Measurements from ENCODE around the gene ITPRIPL2.

Gene ITPRIPL2

DNA sequence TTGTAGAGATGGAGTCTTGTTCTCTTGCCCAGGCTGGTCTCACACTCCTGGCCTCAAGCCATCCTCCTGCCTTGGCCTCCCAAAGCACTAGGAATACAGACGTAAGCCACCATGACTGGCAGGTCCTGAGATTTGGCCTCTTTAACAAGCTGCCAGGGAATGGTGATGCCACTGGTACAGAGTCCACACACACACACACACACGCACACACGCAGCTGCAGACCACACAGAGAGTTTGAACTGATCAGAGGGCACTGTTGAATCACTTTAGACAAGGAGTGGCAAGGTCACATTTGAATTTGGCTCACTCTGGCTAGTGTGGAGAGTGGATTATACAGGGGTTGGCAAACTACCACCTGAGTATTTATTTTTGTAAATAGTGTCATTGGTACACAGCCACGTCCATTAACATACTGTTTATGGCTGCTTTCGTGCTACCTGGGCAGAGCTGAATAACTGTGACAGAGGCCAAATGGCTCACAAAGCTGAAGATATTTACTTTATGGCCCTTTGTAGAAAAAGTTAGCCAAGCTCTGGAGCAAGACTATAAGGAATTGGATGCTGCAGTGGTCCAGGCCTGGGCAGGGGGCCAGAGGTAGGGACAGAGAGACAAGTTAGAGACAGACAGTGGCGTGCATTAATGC is 9.9 kb downstream of the ITPRIPL2 start:
- Histone ChIP-seq H3K36me3 (ENCODE audit: control insufficient read depth, insufficient read depth, low read length) (no peaks in the 10 kb centered on the region), H3K27ac (ENCODE audit: low read length) (no peak overlapping the region), H3K4me1 (ENCODE audit: control insufficient read depth, insufficient read depth, low read length) (no peaks in the 10 kb centered on the region), H3K4me3 (ENCODE audit: low read length) (no peak overlapping the region), H3K9me3 (ENCODE audit: control insufficient read depth, insufficient read depth, low read length) (no peaks in the 10 kb centered on the region), H3K27me3 (ENCODE audit: control insufficient read depth, insufficient read depth, low read length) (no peaks in the 10 kb centered on the region)
- WGBS (ENCODE audit: insufficient coverage, insufficient read length), result no CpG with 5 or more reads among the region's 6 CpGs
- DNase-seq (ENCODE audit: low read depth, low spot score), result no peak

GRCh38 chr16:19126300-19126699 is 12.5 kb downstream of the ITPRIPL2 start:
- Histone ChIP-seq H3K27me3 (ENCODE audit: control insufficient read depth, insufficient read depth, low read length) (no peaks in the 10 kb centered on the region), H3K4me3 (ENCODE audit: low read length) (no peak overlapping the region), H3K9me3 (ENCODE audit: control insufficient read depth, insufficient read depth, low read length) (no peaks in the 10 kb centered on the region), H3K36me3 (ENCODE audit: control insufficient read depth, insufficient read depth, low read length) (no peaks in the 10 kb centered on the region), H3K4me1 (ENCODE audit: control insufficient read depth, insufficient read depth, low read length) (no peaks in the 10 kb centered on the region; the same call in 1 of the 2 replicates), H3K27ac (ENCODE audit: low read length) (no peak overlapping the region)
- no peak for DNase-seq (ENCODE audit: low read depth, low spot score)

DNA sequence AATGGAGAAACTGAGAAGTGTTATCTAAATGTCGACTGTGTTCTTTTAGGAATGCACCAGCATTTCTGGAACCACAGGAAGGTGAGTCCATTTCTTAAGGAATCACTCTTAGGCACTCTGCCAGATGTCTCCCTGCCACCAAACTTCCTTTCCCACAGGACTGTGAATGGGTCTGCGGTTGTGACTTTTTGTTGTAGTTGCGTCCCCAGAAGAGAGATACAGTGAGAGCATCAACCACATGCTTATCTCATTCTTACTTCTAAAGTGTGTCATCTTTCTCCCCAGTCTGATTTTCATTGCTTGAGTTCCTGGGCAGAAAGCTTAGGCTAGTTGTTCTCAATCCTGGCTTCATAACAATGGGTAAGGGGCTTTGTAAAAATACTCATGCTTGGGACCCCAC is 13.4 kb downstream of the ITPRIPL2 start:
- no peaks in the 10 kb centered on the region; the same call in 1 of the 2 replicates for H3K4me1 ChIP-seq (ENCODE audit: control insufficient read depth, insufficient read depth, low read length)
- no peaks in the 10 kb centered on the region for H3K36me3 ChIP-seq (ENCODE audit: control insufficient read depth, insufficient read depth, low read length)
- no peaks in the 10 kb centered on the region for H3K27me3 ChIP-seq (ENCODE audit: control insufficient read depth, insufficient read depth, low read length)
- no peak for DNase-seq (ENCODE audit: low read depth, low spot score)
- no peak overlapping the region for H3K27ac ChIP-seq (ENCODE audit: low read length)
- H3K9me3 ChIP-seq (ENCODE audit: control insufficient read depth, insufficient read depth, low read length), result no peaks in the 10 kb centered on the region
- no peak overlapping the region for H3K4me3 ChIP-seq (ENCODE audit: low read length)
- WGBS (ENCODE audit: insufficient coverage, insufficient read length), result no CpG with 5 or more reads among the region's 3 CpGs

- no CpG with 5 or more reads among the region's 3 CpGs for WGBS (ENCODE audit: insufficient coverage, insufficient read length)
- Histone ChIP-seq H3K4me3 (ENCODE audit: low read length) (no peak overlapping the region), H3K9me3 (ENCODE audit: control insufficient read depth, insufficient read depth, low read length) (no peaks in the 10 kb centered on the region), H3K27me3 (ENCODE audit: control insufficient read depth, insufficient read depth, low read length) (no peaks in the 10 kb centered on the region), H3K27ac (ENCODE audit: low read length) (no peak overlapping the region), H3K36me3 (ENCODE audit: control insufficient read depth, insufficient read depth, low read length) (no peaks in the 10 kb centered on the region), H3K4me1 (ENCODE audit: control insufficient read depth, insufficient read depth, low read length) (no peaks in the 10 kb centered on the region; the same call in 1 of the 2 replicates)
- DNase-seq (ENCODE audit: low read depth, low spot score), result no peak
Measured at GRCh38 chr16:19127674-19128131, 13.9 kb downstream of the ITPRIPL2 start.

DNA sequence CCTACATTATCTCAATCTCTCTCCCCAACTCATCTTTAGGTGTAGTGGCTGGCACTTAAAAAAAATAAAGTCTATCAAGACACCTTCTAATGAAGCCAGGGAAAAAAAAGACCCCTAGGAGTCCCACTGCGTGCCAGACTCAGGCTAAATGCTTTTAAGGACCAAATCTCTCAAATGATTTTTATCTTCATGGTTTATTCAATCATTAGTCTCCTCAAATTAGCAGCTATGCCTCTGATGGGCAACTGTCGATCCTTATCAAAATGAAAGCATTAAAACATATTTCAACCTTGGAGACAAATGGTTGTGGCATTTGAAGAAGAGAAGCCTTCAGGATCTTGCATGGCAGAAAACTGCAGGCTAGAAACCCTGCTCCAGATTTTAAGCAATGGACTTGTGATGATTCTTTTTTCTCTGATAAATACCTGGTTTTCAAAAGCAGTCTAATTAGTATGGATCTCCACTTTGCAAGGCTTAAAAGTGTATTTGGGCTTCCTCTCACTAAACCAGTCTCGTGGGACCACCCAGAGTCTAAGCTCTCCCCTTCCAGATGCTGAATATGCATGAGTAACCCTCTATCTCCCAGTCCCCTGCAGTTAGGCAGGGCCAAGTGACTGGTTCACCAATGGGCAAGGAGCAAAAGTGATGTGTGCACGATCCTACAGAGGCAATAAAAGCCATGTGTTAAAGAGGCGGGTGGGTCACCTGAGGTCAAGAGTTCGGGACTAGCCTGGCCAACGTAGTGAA is 14.9 kb downstream of the ITPRIPL2 start:
- no peak for DNase-seq (ENCODE audit: low read depth, low spot score)
- no CpG with 5 or more reads among the region's 7 CpGs for WGBS (ENCODE audit: insufficient coverage, insufficient read length)
- no peaks in the 10 kb centered on the region; the same call in 1 of the 2 replicates for H3K4me1 ChIP-seq (ENCODE audit: control insufficient read depth, insufficient read depth, low read length)

DNA sequence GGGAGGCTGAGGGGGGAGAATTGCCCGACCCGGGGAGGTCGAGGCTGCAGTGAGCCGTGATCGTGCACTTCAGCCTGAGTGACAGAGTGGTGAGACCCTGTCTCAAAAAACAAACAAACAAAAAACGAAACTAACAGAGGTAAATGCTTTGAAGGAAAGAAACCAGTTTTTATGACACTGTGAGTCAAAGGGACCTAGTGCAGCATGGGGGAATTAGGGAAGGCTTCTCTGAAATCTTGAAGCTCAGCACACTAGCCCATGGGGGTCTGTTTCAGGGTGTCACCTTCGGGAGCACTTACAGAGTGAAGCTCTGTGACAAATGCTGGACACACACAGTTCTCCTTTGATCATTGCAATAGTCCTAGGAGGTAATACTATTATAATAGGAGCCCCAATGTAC is 16.6 kb downstream of the ITPRIPL2 start:
- no peak for DNase-seq (ENCODE audit: low read depth, low spot score)
- H3K4me1 ChIP-seq (ENCODE audit: control insufficient read depth, insufficient read depth, low read length), result no peaks in the 10 kb centered on the region; the same call in 1 of the 2 replicates
- H3K36me3 ChIP-seq (ENCODE audit: control insufficient read depth, insufficient read depth, low read length), result no peaks in the 10 kb centered on the region
- no peak overlapping the region for H3K27ac ChIP-seq (ENCODE audit: low read length)
- no peaks in the 10 kb centered on the region for H3K27me3 ChIP-seq (ENCODE audit: control insufficient read depth, insufficient read depth, low read length)
- H3K4me3 ChIP-seq (ENCODE audit: low read length), result no peak overlapping the region
- H3K9me3 ChIP-seq (ENCODE audit: control insufficient read depth, insufficient read depth, low read length), result no peaks in the 10 kb centered on the region
- no CpG with 5 or more reads among the region's 7 CpGs for WGBS (ENCODE audit: insufficient coverage, insufficient read length)

More for the DNA sequence above, 14.9 kb downstream of the ITPRIPL2 start:
- Histone ChIP-seq H3K27me3 (ENCODE audit: control insufficient read depth, insufficient read depth, low read length) (no peaks in the 10 kb centered on the region), H3K9me3 (ENCODE audit: control insufficient read depth, insufficient read depth, low read length) (no peaks in the 10 kb centered on the region), H3K36me3 (ENCODE audit: control insufficient read depth, insufficient read depth, low read length) (no peaks in the 10 kb centered on the region), H3K27ac (ENCODE audit: low read length) (no peak overlapping the region), H3K4me3 (ENCODE audit: low read length) (no peak overlapping the region)

DNA sequence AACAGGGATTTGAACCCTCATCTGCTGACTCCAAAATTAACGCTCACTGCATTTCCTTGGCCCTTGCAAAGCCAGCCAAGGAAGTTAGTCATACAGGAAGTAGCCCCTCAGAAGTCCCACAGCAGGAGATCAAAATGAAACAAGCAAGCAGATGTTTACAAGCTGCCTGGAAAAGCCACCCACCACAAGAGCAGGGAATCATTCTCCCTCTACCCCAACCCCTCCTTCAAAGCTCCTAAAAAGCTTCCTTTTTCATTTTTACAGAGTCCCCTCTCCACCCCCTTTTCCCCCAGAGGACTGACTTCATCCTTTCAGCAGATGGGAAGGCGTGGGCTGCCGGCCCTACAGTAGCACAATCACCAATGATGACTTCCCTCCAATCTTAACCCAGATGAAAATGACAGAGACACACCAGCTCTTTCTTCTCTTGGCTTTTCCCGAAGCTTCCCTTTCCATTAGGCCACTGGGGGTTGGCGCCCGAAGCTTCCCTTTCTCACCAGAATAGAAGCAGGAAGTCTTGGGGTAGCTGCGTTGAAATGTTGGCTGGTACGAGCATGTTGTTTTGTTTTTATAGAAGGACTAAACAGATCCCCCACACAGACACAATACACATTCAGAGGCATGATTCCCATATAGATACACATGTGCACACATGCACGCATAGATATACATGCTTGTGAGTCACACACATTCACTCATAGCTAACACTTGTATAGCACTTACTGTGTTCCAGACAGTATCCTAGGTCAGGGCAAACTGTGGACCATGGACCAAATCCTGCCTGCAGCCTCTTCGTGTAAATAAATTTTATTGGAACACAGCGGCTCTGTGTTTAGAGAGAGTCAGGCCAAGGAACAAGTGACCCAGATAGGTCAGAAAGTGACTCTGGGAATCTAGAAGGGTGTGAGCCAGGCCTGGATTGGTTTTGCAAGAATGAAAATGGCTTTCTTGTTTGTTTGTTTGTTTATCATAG is 17.4 kb downstream of the ITPRIPL2 start:
- no peak for DNase-seq (ENCODE audit: low read depth, low spot score)
- no peaks in the 10 kb centered on the region for H3K27me3 ChIP-seq (ENCODE audit: control insufficient read depth, insufficient read depth, low read length)
- H3K36me3 ChIP-seq (ENCODE audit: control insufficient read depth, insufficient read depth, low read length), result no peaks in the 10 kb centered on the region
- H3K4me3 ChIP-seq (ENCODE audit: low read length), result no peak overlapping the region
- no CpG with 5 or more reads among the region's 11 CpGs for WGBS (ENCODE audit: insufficient coverage, insufficient read length)
- no peaks in the 10 kb centered on the region; the same call in 1 of the 2 replicates for H3K4me1 ChIP-seq (ENCODE audit: control insufficient read depth, insufficient read depth, low read length)
- H3K27ac ChIP-seq (ENCODE audit: low read length), result no peak overlapping the region
- H3K9me3 ChIP-seq (ENCODE audit: control insufficient read depth, insufficient read depth, low read length), result no peaks in the 10 kb centered on the region

DNA sequence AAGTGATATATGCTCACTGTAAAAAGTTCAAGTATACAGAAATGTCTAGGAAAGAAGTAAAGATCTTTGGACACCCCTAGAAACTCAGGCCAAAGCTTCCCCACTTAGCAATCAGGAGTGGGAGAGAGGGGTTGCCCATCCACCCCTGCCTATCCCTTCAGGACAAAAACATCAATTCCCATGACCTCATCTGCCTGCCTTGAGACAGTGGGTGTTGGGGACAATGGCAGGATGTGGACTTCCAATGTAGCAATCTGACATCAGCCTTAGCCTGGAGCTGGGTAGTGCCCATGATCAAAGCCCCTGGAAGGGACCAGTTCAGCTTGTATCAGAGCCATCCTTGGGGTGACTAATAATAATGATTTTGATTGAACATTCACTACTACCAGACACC is 18.1 kb downstream of the ITPRIPL2 start:
- no peak overlapping the region for H3K27ac ChIP-seq (ENCODE audit: low read length)
- H3K4me3 ChIP-seq (ENCODE audit: low read length), result no peak overlapping the region
- H3K4me1 ChIP-seq (ENCODE audit: control insufficient read depth, insufficient read depth, low read length), result no peaks in the 10 kb centered on the region; the same call in 1 of the 2 replicates
- no peaks in the 10 kb centered on the region for H3K36me3 ChIP-seq (ENCODE audit: control insufficient read depth, insufficient read depth, low read length)
- no peaks in the 10 kb centered on the region for H3K9me3 ChIP-seq (ENCODE audit: control insufficient read depth, insufficient read depth, low read length)
- DNase-seq (ENCODE audit: low read depth, low spot score), result no peak
- no peaks in the 10 kb centered on the region for H3K27me3 ChIP-seq (ENCODE audit: control insufficient read depth, insufficient read depth, low read length)

GRCh38 chr16:19132255-19132654 is 18.5 kb downstream of the ITPRIPL2 start:
- Histone ChIP-seq H3K27me3 (ENCODE audit: control insufficient read depth, insufficient read depth, low read length) (no peaks in the 10 kb centered on the region), H3K36me3 (ENCODE audit: control insufficient read depth, insufficient read depth, low read length) (no peaks in the 10 kb centered on the region), H3K4me1 (ENCODE audit: control insufficient read depth, insufficient read depth, low read length) (no peaks in the 10 kb centered on the region; the same call in 1 of the 2 replicates), H3K27ac (ENCODE audit: low read length) (no peak overlapping the region), H3K4me3 (ENCODE audit: low read length) (no peak overlapping the region), H3K9me3 (ENCODE audit: control insufficient read depth, insufficient read depth, low read length) (no peaks in the 10 kb centered on the region)
- no peak for DNase-seq (ENCODE audit: low read depth, low spot score)
- WGBS (ENCODE audit: insufficient coverage, insufficient read length), result no CpG with 5 or more reads among the region's 1 CpG

DNA sequence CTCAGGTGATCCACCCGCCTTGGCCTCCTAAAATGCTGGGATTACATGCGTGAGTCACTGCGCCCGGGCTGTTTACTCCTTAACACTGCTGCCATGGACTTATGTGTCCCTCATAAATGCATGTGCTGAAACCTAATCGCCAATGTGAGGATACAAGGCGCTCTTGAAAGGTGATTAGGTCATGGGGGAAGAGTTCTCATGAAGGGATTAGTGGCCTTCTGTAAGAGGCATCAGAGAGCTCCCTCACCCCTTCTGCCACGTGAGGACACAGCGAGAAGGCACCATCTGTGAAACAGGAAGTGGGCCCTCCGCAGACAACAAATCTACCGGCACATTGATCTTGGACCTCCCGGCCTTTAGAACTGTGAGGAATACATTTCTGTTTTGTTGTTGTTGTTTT is 19.1 kb downstream of the ITPRIPL2 start:
- H3K36me3 ChIP-seq (ENCODE audit: control insufficient read depth, insufficient read depth, low read length), result no peaks in the 10 kb centered on the region
- no peaks in the 10 kb centered on the region; the same call in 1 of the 2 replicates for H3K4me1 ChIP-seq (ENCODE audit: control insufficient read depth, insufficient read depth, low read length)
- WGBS (ENCODE audit: insufficient coverage, insufficient read length), result no CpG with 5 or more reads among the region's 11 CpGs
- H3K27me3 ChIP-seq (ENCODE audit: control insufficient read depth, insufficient read depth, low read length), result no peaks in the 10 kb centered on the region
- DNase-seq (ENCODE audit: low read depth, low spot score), result no peak
- H3K9me3 ChIP-seq (ENCODE audit: control insufficient read depth, insufficient read depth, low read length), result no peaks in the 10 kb centered on the region
- H3K4me3 ChIP-seq (ENCODE audit: low read length), result no peak overlapping the region
- H3K27ac ChIP-seq (ENCODE audit: low read length), result no peak overlapping the region

All from iPS DF 6.9 (cell line).